ENCODE results near the gene TRABD. TPM values are rescaled to one million over a fixed set of nuclear protein-coding genes. Genes with fewer than 3 reads are reported as not detected.
A peak's percentile ranks its signal among the peaks of the same experiment; 100 is the strongest.

TRABD gene
- total RNA-seq, 2 experiments from 2014 or later: 112 to 138 TPM

DNA sequence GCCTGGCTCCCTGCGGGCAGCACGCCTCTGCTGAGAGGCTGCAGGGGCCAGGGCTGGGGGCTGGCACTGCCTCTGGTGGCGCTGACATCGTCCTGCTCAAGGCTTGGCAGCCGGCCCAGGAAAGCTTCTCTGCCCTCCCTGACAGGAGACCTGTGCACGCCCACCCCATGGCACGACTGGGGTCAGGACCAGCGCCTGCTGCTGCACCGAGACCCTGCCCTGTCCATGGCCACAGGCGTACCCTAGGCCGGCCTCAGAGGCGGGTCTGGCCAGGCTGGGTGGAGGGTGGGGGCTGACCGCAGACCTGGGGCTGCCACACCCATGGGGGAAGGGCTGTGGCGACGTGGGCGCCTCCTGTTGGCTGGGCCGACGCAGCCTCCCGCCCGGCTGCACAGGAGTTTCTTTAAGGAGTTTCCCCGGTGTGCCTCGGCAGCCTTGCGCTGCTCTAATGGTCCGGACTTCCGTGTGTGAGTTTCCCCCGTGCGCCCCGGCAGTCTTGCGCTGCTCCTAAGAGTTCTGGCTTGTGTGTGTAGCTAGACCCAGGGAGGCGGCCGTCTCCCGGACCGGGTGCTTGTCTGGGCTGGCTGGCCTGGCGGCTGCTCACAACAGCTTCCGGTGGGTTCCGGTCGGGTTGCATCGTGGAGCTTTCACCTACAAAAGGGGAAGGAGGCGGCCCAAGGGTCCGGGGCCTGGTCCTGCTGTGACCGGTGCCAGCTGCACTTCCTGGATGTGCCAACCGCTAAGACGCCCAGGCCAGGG, 4.6 kb downstream of the TRABD start:
- no peaks in the 10 kb centered on the region for H3K9me3 Mint-ChIP-seq
- ChIA-PET CTCF (interaction anchor here (0.6 to 2.4 kb wide), 12 partner anchors 9 to 335 kb away, joined by 3 to 10 read pairs (median 4); partner anchors contain the start of genes LMF2, NCAPH2, PANX2 and SCO2), POLR2A (interaction anchor here (0.6 kb wide), 2 partner anchors 26 to 343 kb away, joined by 3 read pairs; no protein-coding TSS in a partner anchor)
- no peaks in the 10 kb centered on the region for H3K27me3 Mint-ChIP-seq
- peaks cover 49% of the 10 kb centered on the region for H3K4me1 Mint-ChIP-seq
- peak; percentile 84 for DNase-seq
- H3K4me3 Mint-ChIP-seq: peak overlapping the region; percentile 81
- peak overlapping the region; percentile 97 for H3K27ac Mint-ChIP-seq
- peaks cover 25% of the 10 kb centered on the region for H3K36me3 Mint-ChIP-seq (ENCODE audit: low read depth)

DNA sequence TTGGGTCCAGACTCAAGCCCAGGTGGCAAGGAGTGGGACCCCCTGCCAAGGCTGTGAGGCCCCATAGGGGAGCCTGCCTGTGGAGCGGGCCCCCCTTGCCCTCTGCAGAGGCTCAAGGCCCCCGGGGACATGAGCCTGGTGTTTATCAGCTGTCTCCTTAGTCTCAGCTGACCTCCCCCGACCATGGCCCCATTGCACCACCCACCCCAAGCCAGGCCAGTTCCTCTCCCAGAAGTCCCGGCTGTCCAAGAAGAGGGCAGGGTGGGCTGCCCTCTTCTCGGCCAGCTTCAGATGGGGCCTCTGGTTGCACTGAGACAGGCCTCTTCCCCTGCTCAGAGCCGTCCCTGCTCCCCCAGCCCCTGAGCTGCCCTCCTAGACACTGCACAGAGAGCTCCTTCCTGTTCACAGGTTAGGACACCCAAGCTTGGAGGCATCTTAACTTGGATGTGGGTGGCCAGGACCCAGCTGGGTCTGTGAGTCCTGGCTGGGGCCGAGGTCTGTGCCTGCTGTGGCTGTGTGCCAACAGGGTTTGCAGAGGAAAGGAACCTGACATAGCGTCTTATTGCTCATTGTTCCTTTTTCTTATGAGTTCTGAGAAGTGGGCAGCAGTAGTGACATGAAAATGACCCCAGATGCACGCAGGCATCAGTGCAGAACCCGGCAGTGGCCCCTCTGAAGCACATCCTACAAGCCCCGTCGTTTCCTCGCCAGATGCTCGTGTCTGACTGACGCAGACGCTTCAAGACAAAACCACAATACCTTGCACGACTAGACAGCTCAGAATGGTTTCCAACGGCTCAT, 5.4 kb downstream of the TRABD start:
- CTCF ChIA-PET: interaction anchor here (0.6 to 2.4 kb wide), 13 partner anchors 8 to 334 kb away, joined by 3 to 10 read pairs (median 4); partner anchors contain the start of genes LMF2, NCAPH2, PANX2 and SCO2
- POLR2A ChIA-PET: interaction anchor here (0.6 kb wide), 2 partner anchors 27 to 85 kb away, joined by 3 to 12 read pairs; no protein-coding TSS in a partner anchor
- H3K4me3 Mint-ChIP-seq: peak overlapping the region; percentile 81
- H3K9me3 Mint-ChIP-seq: no peaks in the 10 kb centered on the region
- peak overlapping the region; percentile 97 for H3K27ac Mint-ChIP-seq
- H3K27me3 Mint-ChIP-seq: no peaks in the 10 kb centered on the region
- H3K36me3 Mint-ChIP-seq (ENCODE audit: low read depth): peaks cover 27% of the 10 kb centered on the region
- H3K4me1 Mint-ChIP-seq: peaks cover 47% of the 10 kb centered on the region
- DNase-seq: peak; percentile 84

DNA sequence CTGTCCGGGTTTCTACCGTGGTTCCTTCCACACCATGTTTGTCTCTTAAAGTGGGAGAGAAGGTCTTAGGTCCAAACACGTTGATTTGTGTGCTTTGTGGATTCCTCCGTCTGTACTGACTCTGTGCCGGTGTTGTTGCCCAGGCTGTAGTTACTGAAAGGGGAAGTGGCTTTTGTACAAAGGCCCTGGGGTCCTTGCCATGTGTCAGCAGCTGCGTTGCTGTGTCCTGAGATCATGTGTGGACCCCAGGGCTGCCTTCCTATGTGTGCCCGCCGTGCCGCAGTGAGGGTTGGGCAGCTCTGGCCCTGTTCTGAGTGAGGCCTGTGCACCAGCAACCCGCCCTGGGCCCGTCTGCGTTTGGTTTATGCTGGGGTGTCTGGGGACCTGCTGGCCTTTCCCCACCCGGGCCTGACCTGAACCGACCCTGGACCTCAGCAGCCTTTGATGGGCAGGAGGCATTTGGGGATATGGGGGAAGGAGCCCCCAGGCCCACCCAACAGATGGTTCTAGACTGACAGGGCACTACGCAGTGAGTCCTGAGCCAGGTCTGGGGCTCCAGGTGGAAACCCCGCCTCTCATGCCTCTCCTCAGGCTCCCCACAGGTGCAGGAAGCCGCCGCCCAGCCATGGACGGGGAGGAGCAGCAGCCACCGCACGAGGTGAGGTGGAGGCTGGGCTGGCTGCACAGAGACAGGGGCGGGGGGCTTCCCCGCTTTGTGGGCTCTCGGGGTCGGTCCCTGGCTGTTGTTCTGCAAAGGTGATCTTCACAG, 6.9 kb downstream of the TRABD start:
- ChIA-PET CTCF (interaction anchor here (2.3 kb wide), 1 partner anchor 9 kb away, joined by 6 read pairs; the partner anchor contains the start of gene SELENOO), POLR2A (no interaction called here)
- peak overlapping the region; percentile 81 for H3K4me3 Mint-ChIP-seq
- H3K4me1 Mint-ChIP-seq: peaks cover 41% of the 10 kb centered on the region
- H3K27me3 Mint-ChIP-seq: no peaks in the 10 kb centered on the region
- peak; percentile 64 for DNase-seq
- H3K9me3 Mint-ChIP-seq: no peaks in the 10 kb centered on the region
- peak overlapping the region; percentile 97 for H3K27ac Mint-ChIP-seq
- H3K36me3 Mint-ChIP-seq (ENCODE audit: low read depth): peaks cover 23% of the 10 kb centered on the region

DNA sequence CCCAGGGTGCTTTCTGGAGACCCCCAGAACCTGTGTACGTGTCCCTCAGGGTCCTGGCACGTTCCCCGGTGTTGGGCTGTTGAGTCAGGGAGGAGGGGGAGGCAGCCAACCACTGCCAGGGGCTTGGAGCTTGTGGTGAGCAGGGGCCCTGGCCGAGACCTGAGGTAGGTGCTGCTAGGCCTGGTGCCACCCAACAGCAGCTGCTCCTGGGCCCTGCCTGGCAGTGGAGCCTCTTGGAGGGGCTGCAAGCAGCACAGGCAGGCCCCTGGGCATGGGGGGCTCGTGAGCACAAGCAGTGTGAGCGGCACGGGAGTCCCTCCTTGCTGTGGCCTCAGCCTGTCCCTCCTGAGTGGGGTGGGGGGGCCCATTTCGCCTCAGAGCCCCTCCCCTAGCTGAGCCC, 7.9 kb downstream of the TRABD start:
- ChIA-PET CTCF (no interaction called here), POLR2A (no interaction called here)
- H3K27me3 Mint-ChIP-seq: no peaks in the 10 kb centered on the region
- no peak overlapping the region for H3K4me3 Mint-ChIP-seq
- H3K36me3 Mint-ChIP-seq (ENCODE audit: low read depth): peaks cover 25% of the 10 kb centered on the region
- H3K9me3 Mint-ChIP-seq: no peaks in the 10 kb centered on the region
- peaks cover 34% of the 10 kb centered on the region for H3K4me1 Mint-ChIP-seq
- no peak for DNase-seq
- H3K27ac Mint-ChIP-seq: peak overlapping the region; percentile 46

DNA sequence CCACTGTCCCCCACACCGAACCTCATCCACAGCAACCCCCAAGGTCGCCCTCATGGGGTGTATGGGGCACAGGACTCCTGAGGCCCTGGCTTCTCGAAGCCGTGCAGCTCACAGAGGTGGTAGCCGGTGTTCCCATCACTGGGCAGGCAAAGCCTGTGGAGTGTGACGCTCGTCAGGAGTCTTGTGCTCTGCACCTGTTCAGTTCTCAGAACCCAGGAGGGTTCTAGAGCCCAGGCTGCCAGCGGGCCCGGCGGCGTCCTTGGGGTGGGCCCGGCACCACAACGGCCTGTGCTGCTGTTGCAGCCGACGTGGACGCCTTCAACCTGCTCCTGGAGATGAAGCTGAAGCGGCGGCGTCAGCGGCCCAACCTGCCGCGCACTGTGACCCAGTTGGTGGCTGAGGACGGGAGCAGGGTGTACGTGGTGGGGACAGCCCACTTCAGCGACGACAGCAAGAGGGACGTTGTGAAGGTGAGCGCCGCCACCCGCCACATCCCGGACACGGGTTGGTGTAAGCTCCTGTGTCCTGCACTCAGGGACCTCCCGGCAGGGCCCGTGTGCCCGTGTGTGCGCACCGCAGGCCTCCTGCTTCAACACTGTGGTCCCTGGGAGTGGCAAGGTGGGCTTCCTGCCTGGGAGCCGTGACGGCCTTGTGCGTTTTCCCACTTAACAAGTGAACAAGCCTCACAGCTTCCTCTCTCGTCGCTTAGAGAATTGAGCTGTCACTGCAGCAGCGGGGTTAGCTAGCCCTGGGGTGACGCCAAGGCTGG, 8.5 kb downstream of the TRABD start:
- H3K27ac Mint-ChIP-seq: peak overlapping the region; percentile 2
- no peaks in the 10 kb centered on the region for H3K9me3 Mint-ChIP-seq
- POLR2A ChIA-PET: no interaction called here
- H3K4me3 Mint-ChIP-seq: no peak overlapping the region
- CTCF ChIA-PET: no interaction called here
- H3K4me1 Mint-ChIP-seq: peaks cover 28% of the 10 kb centered on the region
- H3K27me3 Mint-ChIP-seq: no peaks in the 10 kb centered on the region
- no peak for DNase-seq
- peaks cover 25% of the 10 kb centered on the region for H3K36me3 Mint-ChIP-seq (ENCODE audit: low read depth)

DNA sequence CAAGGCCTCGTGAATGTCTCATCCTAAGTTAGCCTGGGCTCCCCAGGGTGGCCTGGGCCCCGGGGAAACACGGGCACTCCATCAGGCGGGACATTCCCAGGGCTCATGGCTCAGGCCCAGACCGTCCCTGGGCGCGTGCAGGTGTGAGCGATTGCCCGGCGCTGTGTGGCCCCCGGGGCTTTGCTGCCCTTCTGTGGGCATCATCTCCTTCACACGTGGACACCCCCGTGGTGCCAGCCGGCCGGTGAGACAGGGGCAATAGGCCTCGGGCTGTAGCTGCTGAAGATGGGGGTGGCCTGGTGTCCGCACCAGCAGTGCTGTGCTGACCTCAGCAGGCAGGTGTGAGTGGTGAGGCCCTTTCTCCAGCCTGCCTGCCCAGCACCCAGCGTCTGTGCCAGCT, 10.5 kb downstream of the TRABD start:
- peak overlapping the region; percentile 13 for H3K27ac Mint-ChIP-seq
- no peaks in the 10 kb centered on the region for H3K27me3 Mint-ChIP-seq
- H3K4me1 Mint-ChIP-seq: peaks cover 23% of the 10 kb centered on the region
- no peak for DNase-seq
- ChIA-PET POLR2A (no interaction called here), CTCF (interaction anchor here (1.0 kb wide), 1 partner anchor 9 kb away, joined by 3 read pairs; no protein-coding TSS in a partner anchor)
- no peaks in the 10 kb centered on the region for H3K9me3 Mint-ChIP-seq
- H3K4me3 Mint-ChIP-seq: no peak overlapping the region
- peaks cover 17% of the 10 kb centered on the region for H3K36me3 Mint-ChIP-seq (ENCODE audit: low read depth)

DNA sequence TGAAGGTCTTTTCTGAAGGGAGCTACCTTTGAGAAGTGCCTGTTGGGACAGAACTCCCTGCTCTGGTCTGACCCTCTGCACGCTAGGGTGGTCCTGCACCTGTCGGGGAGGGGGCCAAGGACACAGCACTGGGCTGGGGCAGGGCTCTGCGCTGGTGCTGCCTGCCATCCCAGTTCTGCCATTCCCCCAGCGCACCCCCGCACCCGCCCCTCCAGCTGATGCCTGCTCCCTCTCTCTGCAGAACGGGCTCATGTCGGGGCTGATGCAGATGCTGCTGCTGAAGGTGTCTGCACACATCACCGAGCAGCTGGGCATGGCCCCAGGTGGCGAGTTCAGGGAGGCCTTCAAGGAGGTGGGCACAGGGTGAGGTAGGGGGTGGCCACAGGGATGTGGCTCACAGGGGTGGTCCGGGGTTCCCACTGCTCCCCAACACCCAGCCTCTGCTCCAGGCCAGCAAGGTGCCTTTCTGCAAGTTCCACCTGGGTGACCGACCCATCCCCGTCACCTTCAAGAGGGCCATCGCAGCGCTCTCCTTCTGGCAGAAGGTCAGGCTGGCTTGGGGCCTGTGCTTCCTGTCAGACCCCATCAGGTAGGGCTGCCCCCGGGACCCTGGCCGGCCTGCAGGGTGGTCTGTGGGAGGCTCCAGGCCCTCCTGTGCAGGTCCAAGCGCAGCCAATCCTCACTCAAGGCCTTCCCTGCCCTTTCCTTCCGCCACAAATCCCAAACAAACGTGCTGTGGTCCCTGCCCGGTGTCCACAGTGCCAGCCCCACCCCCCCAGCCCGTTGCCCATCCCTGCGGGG, 11.5 kb downstream of the TRABD start:
- no peaks in the 10 kb centered on the region for H3K9me3 Mint-ChIP-seq
- H3K27ac Mint-ChIP-seq: no peak overlapping the region
- no peaks in the 10 kb centered on the region for H3K27me3 Mint-ChIP-seq
- peaks cover 20% of the 10 kb centered on the region for H3K4me1 Mint-ChIP-seq
- POLR2A ChIA-PET: interaction anchor here (0.6 kb wide), 1 partner anchor 49 kb away, joined by 5 read pairs; no protein-coding TSS in a partner anchor
- H3K36me3 Mint-ChIP-seq (ENCODE audit: low read depth): peaks cover 11% of the 10 kb centered on the region
- no peak for DNase-seq
- CTCF ChIA-PET: no interaction called here
- H3K4me3 Mint-ChIP-seq: no peak overlapping the region

DNA sequence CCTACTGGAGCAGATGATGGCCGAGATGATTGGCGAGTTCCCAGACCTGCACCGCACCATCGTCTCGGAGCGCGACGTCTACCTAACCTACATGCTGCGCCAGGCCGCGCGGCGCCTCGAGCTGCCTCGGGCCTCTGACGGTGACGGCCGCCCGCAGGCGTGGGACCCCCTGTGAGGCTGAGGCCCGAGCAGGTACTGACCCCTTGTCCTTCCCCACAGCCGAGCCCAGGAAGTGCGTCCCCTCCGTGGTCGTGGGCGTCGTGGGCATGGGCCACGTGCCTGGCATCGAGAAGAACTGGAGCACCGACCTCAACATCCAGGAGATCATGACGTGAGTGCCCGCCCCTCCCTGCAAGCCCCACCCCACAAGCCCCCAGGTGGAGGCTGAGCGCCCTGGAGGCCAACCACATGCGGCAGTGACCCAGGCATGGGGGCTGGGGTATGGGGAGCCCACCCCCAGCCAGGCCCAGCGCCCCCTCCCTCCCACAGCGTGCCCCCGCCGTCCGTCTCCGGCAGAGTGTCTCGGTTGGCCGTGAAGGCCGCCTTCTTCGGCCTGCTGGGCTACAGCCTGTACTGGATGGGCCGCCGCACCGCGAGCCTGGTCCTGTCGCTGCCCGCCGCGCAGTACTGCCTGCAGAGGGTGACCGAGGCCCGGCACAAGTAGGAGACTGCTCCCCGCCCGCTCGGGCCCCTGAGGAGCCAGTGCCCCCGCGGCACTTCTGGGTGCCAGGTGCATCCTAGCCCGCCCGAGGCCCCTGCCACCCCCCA, 12.3 kb downstream of the TRABD start:
- Mint-ChIP-seq H3K27ac (no peak overlapping the region), H3K9me3 (no peaks in the 10 kb centered on the region), H3K4me1 (peaks cover 17% of the 10 kb centered on the region), H3K4me3 (no peak overlapping the region), H3K27me3 (no peaks in the 10 kb centered on the region), H3K36me3 (ENCODE audit: low read depth) (peaks cover 7% of the 10 kb centered on the region)
- POLR2A ChIA-PET: no interaction called here
- no peak for DNase-seq
- CTCF ChIA-PET: no interaction called here

DNA sequence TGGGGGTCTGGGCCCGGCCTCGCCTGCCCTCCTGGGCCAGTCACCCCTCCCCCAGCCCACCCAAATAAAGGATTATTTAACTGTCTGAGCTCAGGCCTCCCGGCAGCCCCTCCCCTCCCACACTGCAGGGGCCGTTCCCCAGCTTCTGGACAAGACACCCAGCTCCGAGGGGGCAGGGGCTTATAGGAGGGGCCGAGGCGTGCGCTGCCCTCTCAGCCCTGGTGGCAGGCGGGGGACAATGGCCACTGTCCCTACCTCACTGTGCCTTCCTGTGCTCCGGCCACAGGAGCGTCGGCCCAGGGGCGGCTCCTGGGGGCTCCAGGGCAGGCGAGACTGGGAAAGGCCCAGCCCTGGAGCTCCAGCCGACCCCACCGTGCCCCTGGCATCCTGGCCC, 12.9 kb downstream of the TRABD start:
- H3K4me1 Mint-ChIP-seq: peaks cover 21% of the 10 kb centered on the region
- CTCF ChIA-PET: interaction anchor here (2.1 kb wide), 1 partner anchor 8 kb away, joined by 5 read pairs; no protein-coding TSS in a partner anchor
- H3K4me3 Mint-ChIP-seq: no peak overlapping the region
- no peaks in the 10 kb centered on the region for H3K27me3 Mint-ChIP-seq
- no peak for DNase-seq
- POLR2A ChIA-PET: no interaction called here
- no peaks in the 10 kb centered on the region for H3K9me3 Mint-ChIP-seq
- no peak overlapping the region for H3K27ac Mint-ChIP-seq
- peaks cover 13% of the 10 kb centered on the region for H3K36me3 Mint-ChIP-seq (ENCODE audit: low read depth)

DNA sequence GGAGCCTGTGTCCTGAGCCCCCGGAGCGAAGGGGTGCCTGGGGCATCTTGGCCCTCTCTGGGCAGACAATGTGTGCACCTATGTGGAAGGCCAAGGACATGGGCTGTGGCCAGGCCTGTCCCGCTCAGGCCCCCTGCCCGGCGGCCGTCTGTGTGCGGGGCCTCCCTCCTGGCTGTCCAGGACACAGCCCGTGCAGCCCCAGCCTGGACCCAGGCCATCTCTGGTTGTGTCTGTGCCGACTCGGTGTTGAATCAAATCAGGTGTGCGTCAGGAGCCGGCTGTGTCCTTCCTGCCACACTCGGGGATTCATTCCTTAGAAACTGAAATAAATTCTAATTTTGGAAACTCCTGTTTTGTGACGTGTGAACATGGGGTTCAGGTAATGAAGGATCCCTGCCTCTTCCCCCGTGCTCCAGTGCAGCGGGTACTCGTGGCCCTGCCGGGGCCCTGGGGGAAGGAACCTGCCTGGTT, 13.6 kb downstream of the TRABD start:
- Mint-ChIP-seq H3K4me3 (peak overlapping the region; percentile 68), H3K9me3 (no peaks in the 10 kb centered on the region), H3K36me3 (ENCODE audit: low read depth) (peaks cover 18% of the 10 kb centered on the region), H3K4me1 (peaks cover 24% of the 10 kb centered on the region), H3K27ac (peak overlapping the region; percentile 82), H3K27me3 (no peaks in the 10 kb centered on the region)
- ChIA-PET POLR2A (no interaction called here), CTCF (interaction anchor here (2.1 kb wide), 1 partner anchor 9 kb away, joined by 5 read pairs; no protein-coding TSS in a partner anchor)
- no peak for DNase-seq

All from activated CD4-positive, alpha-beta T cell treated with anti-CD3 and anti-CD28 coated beads, Interleukin-2, amount 10 ng/mL, durations not matched to agents 7 days and 5 days (primary cell).